H4 (cell line): Measurements from ENCODE around the gene HSDL2. TPM values are rescaled to one million over a fixed set of nuclear protein-coding genes. Genes with fewer than 3 reads are reported as not detected.
"Not testable (repeated sequence)": the region's sequence is repeated elsewhere in the genome, so short reads cannot be mapped to it uniquely, and the experiment has no call there.

Experiments used
- DNase-seq: peaks from one replicate; pipeline ENCODE4 v3.0.0-alpha.2; 2015; ENCODE audit warnings: low spot score
- total RNA-seq: library from RNA; depleted of rRNA; stranded (reverse); fragments of >200 nt; shearing (Covaris generic); gene quantifications from 2 replicates; pipeline ENCODE4 v1.2.3, GENCODE V29; 2014; rRNA removed

Gene HSDL2
- total RNA-seq, 1 experiment from 2014 or later: 45.6 TPM

DNA sequence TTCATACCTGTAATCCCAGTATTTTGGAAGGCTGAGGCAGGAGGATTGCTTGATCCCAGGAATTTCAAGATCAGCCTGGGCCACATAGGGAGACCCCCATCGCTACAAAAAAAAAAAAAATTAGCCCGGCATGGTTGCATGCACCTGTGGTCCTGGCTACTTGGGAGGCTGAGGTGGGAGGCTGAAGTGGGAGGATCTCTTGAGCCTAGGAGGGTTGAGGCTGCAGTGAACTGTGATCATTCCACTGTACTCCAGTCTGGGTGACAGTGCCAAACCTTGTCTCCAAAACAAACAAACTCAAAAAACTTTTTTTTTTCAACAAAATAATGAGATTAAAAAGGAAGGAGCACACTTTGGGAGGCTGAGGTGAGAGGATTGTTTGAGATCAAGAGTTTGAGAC lies 120.9 kb downstream of the HSDL2 start:
- no peak for DNase-seq

DNA sequence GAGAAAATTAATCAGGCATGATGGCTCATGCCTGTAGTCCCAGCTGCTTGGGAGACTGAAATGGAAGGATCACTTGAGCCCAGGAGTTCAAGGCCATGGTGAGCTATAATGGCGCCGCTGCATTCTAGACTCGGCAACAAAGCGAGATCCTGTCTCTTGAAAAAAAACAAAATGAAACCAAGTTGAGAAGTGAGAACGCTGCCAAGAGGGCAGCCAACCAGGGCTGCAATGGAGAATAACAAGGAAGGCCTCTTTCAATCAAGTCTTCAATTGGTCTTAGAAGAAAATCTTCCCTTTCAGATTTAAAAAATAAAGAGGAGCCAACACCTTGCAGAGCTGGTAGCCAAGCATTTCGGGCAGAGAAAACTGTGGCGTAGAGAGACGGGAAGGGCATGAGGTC lies 121.4 kb downstream of the HSDL2 start:
- DNase-seq: no peak

DNA sequence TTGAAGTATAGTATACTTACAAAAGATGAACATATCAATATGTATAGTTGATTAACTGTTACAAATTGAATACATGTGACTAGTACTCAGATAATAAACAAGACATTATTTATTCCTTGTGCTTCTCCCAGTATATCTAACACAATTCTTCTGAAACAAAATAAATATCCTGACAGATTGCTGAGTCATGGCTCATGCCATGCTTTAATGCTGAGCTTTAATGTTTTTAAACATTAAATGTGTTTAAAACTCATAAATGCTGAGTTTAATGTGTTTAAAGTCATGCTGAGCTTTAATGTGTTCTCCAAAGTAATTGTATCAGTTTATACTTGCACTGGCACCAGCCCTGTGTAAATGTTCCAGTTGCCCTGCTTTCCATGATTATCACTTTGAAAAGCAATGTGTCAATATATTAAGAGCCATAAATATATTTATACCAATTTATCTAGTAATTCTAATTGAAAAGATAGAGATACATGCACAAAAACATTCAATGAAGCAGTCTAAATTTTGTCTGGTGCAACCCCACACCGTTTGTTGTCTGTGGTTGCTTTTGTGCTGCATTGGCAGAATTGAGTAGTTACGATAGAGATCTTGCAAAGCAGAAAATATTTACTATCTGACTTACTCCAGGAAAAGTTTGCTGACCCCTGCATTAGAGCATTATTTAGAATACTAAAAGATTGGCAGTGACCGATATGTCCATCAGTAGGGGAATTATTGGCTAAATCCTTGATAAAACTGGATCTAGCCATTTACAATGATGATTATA lies 122.5 kb downstream of the HSDL2 start:
- DNase-seq: no peak

DNA sequence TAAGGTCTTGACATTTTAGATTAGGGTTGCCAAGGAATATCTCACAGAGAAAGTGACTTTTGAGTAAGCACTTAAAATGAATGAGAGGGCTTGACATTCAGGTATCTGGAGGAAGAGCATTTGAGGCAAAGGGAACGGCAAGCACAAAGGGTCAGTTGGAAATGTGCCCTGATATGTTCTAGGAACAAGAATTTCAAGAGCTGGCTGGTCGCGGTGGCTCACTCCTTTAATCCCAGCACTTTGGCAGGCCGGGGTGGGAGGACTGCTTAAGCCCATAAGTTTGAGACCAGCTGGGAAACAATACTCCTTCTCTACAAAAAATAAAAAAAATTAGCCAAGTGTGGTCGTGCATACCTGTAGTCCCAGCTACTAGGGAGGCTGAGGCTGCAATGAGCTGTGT lies 123.3 kb downstream of the HSDL2 start:
- no peak for DNase-seq

DNA sequence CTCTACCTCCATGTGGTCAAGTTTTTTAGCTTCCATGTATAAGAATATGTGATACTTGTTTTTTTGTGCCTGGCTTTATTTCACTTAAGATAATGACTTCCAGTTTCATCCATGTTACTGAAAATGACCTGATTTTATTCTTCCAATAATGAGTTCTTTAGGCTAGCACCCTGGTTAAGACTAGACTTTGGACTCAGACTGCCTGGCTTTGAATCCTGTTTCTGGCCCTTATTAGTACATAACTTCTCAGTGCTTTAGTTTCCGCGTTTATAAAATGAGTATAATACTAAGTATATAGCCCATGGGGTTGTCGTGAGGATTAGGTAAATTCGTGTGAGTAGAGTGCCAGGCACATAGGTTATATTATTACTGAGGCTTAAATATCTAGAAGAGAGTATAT lies 125.2 kb downstream of the HSDL2 start:
- DNase-seq: no peak

DNA sequence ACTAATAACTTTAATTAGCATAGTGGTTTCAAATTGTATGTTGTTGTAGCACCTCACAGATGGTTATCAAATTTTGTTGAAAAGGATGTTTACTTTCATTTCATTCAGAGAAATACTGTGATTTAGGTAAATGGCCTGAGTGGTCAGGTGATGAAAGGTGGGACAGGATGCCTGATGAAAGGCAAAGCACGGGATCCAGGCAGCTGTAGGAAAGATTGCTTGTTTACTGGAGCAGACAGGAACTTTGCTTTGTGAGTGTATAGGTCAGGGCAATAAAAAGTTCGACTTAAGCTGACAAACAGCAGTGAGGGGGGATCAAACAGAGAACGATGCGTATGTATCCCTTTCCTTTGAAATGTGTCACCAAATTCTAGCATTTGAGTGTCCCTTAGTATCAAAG lies 125.7 kb downstream of the HSDL2 start:
- no peak for DNase-seq

DNA sequence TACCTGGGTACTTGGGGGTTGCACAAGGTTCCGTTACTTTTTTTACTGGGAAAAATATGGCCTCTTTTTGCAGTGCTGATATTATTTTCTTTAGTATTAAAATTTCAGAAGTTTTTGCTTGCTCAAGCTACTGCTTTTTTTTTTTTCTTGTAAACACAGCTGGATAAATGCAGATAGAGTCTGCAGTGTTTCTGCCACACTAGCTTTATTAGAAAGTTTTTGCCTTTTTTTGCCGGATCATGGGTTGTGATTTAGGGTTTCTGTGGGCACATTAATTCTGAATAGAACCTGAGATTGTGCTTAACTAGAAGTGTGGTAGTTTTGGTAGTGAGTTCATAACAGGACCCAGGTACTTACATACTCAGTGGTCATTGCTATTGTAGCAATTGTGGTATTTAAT lies 126.7 kb downstream of the HSDL2 start:
- no peak for DNase-seq

DNA sequence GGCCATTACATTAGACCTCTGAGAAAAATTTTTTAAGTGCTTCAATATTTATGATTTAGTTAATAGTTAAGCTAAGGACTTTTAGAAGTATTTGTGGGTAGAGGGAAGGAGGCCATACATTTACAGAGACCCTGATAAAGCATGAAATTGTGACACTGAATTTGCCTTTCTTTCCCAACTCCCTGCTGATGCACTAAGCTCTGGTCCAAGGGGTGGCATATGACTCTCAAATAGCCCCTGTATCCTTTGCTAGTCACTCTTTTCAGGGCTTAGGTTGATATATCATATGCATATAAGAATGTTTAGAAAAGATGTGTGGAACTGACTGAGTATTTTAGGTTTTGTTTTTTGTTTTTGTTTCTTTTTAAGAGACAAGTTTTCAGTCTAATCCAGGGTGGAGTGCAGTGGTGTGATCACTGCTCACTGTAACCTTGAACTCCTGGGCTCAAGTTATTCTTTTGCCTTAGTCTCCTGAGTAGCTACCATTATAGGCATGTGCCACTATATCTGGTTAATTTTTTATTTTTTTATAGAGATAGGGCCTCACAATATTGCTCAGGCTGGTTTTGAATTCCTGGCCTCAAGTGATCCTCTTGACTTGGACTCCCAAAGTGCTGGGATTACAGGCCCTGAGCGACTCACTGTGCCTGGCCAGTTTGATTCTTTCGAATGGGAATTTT lies 127.2 kb downstream of the HSDL2 start:
- DNase-seq: no peak

DNA sequence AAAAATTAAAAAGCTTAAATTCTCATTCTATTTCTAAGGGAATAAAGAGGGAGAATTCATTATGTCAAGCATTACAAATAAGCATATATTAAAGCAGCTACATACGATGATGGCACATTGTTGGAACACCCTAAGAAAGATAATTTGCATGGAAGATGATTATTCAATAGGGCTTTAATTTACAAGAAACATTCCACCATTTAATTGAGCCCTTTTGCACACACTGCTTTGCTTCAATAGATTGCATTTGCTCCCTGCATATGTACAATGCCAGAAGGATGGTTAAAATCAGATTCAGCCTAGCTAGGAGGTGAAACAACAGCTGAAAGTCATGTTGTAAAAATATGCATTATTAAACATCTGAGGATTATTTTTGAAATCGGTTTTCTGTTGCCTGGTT lies 128.5 kb downstream of the HSDL2 start:
- DNase-seq: no peak

DNA sequence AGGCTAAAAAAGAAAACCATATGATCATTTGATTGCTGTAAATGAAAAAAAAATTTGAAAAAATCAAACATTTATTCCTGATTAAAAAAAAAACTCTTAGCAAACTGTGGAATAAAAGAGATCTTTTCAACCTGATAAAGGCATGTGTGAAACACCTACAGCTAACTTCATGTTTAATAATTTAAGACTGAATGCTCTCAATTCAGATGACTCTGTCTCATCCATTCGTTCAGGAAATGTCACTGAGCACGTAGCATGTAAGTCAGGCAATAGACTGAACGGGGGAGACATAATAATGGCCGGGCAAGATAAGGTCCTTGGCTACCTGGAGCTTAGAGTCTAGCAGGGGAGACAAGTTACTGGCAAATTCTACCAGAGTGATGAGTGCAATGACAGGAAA lies 132.5 kb downstream of the HSDL2 start:
- not testable (repeated sequence) for DNase-seq

DNA sequence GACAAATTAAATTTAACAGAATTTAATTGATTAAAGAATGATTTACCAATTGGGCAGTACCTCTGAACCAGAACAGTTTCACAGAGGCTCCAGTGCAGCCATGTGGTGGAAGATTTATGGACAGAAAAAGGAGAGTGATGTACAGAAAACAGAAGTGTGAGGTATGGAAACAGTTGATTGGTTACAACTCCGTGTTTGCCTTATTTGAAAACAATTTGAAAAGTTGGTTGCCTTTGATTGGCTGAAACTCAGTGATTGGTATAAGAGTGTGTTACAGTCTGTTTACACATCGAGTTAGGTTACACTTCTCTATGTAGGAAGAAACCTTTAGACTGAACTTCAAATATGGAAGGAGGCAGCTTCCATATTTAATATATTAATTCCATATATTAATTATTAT lies 136.9 kb downstream of the HSDL2 start:
- no peak for DNase-seq

DNA sequence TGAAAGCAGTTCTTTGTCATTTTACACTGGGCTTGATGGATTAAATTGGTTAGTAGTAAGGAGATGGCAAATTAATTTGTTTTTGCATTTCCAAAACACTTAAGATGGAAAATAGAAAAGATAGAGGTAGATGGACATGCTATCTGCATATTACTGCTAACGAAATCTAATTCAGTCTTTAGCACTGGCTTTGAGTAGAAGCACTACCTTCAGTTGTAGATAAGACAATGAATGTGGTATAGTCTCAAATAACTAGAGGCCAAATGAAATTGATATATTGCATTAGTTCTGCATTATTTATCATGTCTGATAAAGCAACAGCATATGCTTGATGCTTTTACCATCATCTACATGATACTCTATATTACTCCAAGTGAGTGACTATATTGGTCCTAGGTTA lies 140.2 kb downstream of the HSDL2 start:
- no peak for DNase-seq

DNA sequence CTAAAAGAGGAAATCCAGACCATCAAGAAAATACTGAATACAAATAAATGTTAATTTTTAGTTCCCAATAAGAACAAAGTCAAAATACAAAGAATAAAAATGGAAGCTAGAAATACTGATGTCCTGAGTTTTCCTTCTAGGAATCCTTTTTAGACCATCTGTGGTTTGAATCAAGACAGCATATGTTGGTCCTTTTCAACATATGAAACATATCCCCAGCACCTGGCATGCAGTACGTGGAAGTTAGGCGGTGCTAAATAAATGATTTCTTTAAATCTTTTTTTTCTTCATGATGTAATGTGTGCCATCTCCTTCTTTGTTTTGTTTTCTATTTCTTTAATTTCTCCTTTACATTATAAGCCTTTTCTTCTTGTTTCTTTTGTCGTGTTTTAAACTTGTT lies 140.7 kb downstream of the HSDL2 start:
- no peak for DNase-seq

Other genes starting within 250 kb of the HSDL2 start
- 0.89 and 1.8 TPM in 2 replicates for gene SUSD1, start 204.8 kb upstream of the HSDL2 start, total RNA-seq
- gene PTBP3, start 46.5 kb upstream of the HSDL2 start, total RNA-seq: 21.0 and 30.8 TPM in 2 replicates
- 1.4 TPM in 2 replicates for gene KIAA1958, start 106.7 kb downstream of the HSDL2 start, total RNA-seq